ENCODE results near the gene PLEKHA8.

DNA sequence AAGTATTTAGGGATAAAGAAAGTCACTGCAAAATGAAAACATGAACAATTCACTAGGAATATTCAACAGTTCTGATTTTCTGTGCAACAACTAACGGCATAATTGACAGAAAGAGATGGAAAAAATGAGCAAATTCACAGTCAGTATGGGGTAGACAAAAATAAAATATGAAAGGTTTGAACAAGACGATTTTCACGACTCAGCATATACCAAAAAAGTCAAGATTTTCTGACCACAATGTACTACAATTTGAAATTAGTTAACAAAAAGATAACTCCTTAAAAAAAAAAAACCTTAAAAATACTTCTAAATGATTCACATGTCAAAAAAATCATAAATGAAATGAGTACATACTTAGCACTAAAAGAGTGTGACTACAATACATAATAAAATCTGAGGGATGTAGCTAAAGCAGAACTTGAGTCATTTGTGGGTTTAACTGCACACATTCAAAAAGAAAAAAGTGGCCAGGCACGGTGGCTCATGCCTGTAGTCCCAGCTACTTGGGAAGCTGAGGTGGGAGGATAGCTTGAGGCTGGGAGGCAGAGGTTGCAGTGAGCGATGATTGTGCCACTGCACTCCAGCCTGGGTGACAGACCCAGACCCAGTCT lies 84.0 kb downstream of the PLEKHA8 start:
- no peak for TF ChIP-seq EP300 (IDR thresholded peaks at IDR 0.05)
- TF ChIP-seq, protein P1, sequence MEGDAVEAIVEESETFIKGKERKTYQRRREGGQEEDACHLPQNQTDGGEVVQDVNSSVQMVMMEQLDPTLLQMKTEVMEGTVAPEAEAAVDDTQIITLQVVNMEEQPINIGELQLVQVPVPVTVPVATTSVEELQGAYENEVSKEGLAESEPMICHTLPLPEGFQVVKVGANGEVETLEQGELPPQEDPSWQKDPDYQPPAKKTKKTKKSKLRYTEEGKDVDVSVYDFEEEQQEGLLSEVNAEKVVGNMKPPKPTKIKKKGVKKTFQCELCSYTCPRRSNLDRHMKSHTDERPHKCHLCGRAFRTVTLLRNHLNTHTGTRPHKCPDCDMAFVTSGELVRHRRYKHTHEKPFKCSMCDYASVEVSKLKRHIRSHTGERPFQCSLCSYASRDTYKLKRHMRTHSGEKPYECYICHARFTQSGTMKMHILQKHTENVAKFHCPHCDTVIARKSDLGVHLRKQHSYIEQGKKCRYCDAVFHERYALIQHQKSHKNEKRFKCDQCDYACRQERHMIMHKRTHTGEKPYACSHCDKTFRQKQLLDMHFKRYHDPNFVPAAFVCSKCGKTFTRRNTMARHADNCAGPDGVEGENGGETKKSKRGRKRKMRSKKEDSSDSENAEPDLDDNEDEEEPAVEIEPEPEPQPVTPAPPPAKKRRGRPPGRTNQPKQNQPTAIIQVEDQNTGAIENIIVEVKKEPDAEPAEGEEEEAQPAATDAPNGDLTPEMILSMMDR (IDR thresholded peaks at IDR 0.05): no peak

Data from suprapubic skin (tissue), 3 donors.